ENCODE measurements around the gene MORN4. TPM values are rescaled to one million over a fixed set of nuclear protein-coding genes. Genes with fewer than 3 reads are reported as not detected.
A peak's percentile ranks its signal among the peaks of the same experiment; 100 is the strongest.

Gene MORN4
- total and polyA plus RNA-seq, 2 donors (not counting 3 experiments of a cell fraction or from before 2014, with no cell fraction given) = 12.2 to 13.9 TPM

GRCh38 chr10:97578171-97578844 is 55.0 kb downstream of the MORN4 start:
- POLR2A ChIA-PET = no interaction called here
- no peaks in the 10 kb centered on the region for H3K79me2 ChIP-seq (ENCODE audit: control insufficient read depth, insufficient read depth, low read length)
- no peak overlapping the region for H3K4me2 ChIP-seq (ENCODE audit: insufficient read depth, low read length)
- CTCF ChIA-PET = interaction anchor here (1.0 to 8.2 kb wide), 2 partner anchors 9 to 35 kb away, joined by 3 to 304 read pairs; no protein-coding TSS in a partner anchor
- FAIRE-seq (no peak), DNase-seq (ENCODE audit: low read depth, low spot score) (no peak)
- TF ChIP-seq POLR2A (IDR thresholded peaks at IDR 0.05; ENCODE audit: low read depth, low read length) = no peak
- no peak for TF ChIP-seq GATA2 (IDR thresholded peaks at IDR 0.05; ENCODE audit: insufficient read depth, insufficient read length, low read depth, low read length)
- TF ChIP-seq MAX (IDR thresholded peaks at IDR 0.05; ENCODE audit: insufficient read depth, insufficient read length) = no peak
- TF ChIP-seq MYC (IDR thresholded peaks at IDR 0.05; ENCODE audit: low read depth, low read length) = no peak
- no peak for TF ChIP-seq JUN (IDR thresholded peaks at IDR 0.05; ENCODE audit: borderline replicate concordance, insufficient read depth, insufficient read length, low read depth)
- no peak for TF ChIP-seq POLR2AphosphoS5 (IDR thresholded peaks at IDR 0.05; ENCODE audit: insufficient read depth, low read depth, low read length)
- TF ChIP-seq EZH2 (IDR thresholded peaks at IDR 0.05; ENCODE audit: borderline replicate concordance, low read depth, low read length, severe bottlenecking) = no peak
- TF ChIP-seq CTCF (IDR thresholded peaks at IDR 0.05; ENCODE audit: extremely low read depth in 1 of 2, insufficient read depth in 1 of 2, low read depth in 1 of 2, low read length in 2 of 2) = no peak
- no peak for TF ChIP-seq FOS (IDR thresholded peaks at IDR 0.05; ENCODE audit: borderline replicate concordance, insufficient read depth, low read length)
- H4K20me1 ChIP-seq (replicated peaks; ENCODE audit: control insufficient read depth, extremely low read depth, insufficient read depth, low read length) = no peaks in the 10 kb centered on the region
- intact Hi-C loops (cut with micrococcal nuclease) (no loop called here), dilution Hi-C loops (cut with MboI; ENCODE audit: extremely low pct_ligation_motif_present, low sequenced_read_pairs) (no loop called here)
- no peaks in the 10 kb centered on the region for H3K36me3 ChIP-seq (ENCODE audit: control insufficient read depth in 2 of 2, extremely low read depth in 1 of 2, insufficient read depth in 2 of 2, low read length in 2 of 2)
- no peaks in the 10 kb centered on the region for H3K27me3 ChIP-seq (ENCODE audit: control insufficient read depth in 2 of 2, insufficient read depth in 2 of 2, low read length in 2 of 2)
- H3K4me3 ChIP-seq (replicated peaks in 1 of 3; ENCODE audit: insufficient read depth in 1 of 3, low read depth in 1 of 3, low read length in 3 of 3) = peak overlapping the region in 1 of 3 experiments; percentile 5
- no peaks in the 10 kb centered on the region for H3K9me3 ChIP-seq (replicated peaks; ENCODE audit: control insufficient read depth, insufficient read depth, low read length)
- H3K27ac ChIP-seq (ENCODE audit: insufficient read depth, low read depth, low read length) = no peak overlapping the region
- H3K9me1 ChIP-seq (replicated peaks; ENCODE audit: control insufficient read depth, extremely low read depth, insufficient read depth, low read length) = no peaks in the 10 kb centered on the region
- H2AFZ ChIP-seq (ENCODE audit: low read depth, low read length) = no peak overlapping the region
- H3K4me1 ChIP-seq (ENCODE audit: control insufficient read depth, extremely low read depth, insufficient read depth, low read length) = peaks cover 14% of the 10 kb centered on the region
- no TSS peak for BruUV-seq (replicated peaks)
- H3K9ac ChIP-seq (replicated peaks; ENCODE audit: extremely low read depth, insufficient read depth, low read length) = no peak overlapping the region

Measured in endothelial cell of umbilical vein (primary cell).